Activated CD8-positive, alpha-beta T cell treated with anti-CD3 and anti-CD28 coated beads for 36 hours (primary cell): ENCODE data around the gene ABCA6. TPM values are rescaled to one million over a fixed set of nuclear protein-coding genes. Genes with fewer than 3 reads are reported as not detected.
A peak's percentile ranks its signal among the peaks of the same experiment; 100 is the strongest.

Experiments
- ATAC-seq: fragments of 200-7000 bp; cut with Tn5 transposase; one replicate; pipeline ENCODE4 v1.10.0; 2021; ENCODE audit warnings: mild to moderate bottlenecking, moderate library complexity
- CTCF ChIA-PET: fragments of 350-600 bp; sonication (Branson Sonifier 250); formaldehyde crosslinking; loops from one replicate; lab custom pipeline; 2021; ENCODE audit warnings: antibody characterized with exemption; lab: Charles Lee
- POLR2A ChIA-PET: fragments of 350-600 bp; sonication (Branson Sonifier 250); formaldehyde crosslinking; loops from one replicate; lab custom pipeline; 2021; ENCODE audit warnings: antibody characterized with exemption; lab: Charles Lee
- DNase-seq: peaks from one replicate; pipeline ENCODE4 v3.0.0-alpha.2; 2020
- H3K27ac Mint-ChIP-seq: one replicate; pipeline ENCODE4 v1.8.0; 2021; ENCODE audit warnings: mild to moderate bottlenecking, mixed read lengths
- H3K27me3 Mint-ChIP-seq: one replicate; pipeline ENCODE4 v1.8.0; 2021; ENCODE audit warnings: mixed read lengths
- H3K36me3 Mint-ChIP-seq: one replicate; pipeline ENCODE4 v1.8.0; 2021; ENCODE audit warnings: low read depth, mixed read lengths
- H3K4me1 Mint-ChIP-seq: one replicate; pipeline ENCODE4 v1.8.0; 2021; ENCODE audit warnings: low read depth, mixed read lengths
- H3K4me3 Mint-ChIP-seq: one replicate; pipeline ENCODE4 v1.8.0; 2021; ENCODE audit warnings: mild to moderate bottlenecking, moderate library complexity, mixed read lengths
- H3K9me3 Mint-ChIP-seq: one replicate; pipeline ENCODE4 v1.8.0; 2021; ENCODE audit warnings: mixed read lengths
- CTCF ChIP-seq: fragments of 200-600 bp; IDR thresholded peaks from one replicate; pipeline ENCODE4 v1.8.0; 2022; ENCODE audit warnings: antibody characterized with exemption, mild to moderate bottlenecking
- intact Hi-C: fragments of 100-400 bp; cut with micrococcal nuclease; formaldehyde crosslinking; loops from one replicate; pipeline ENCODE4 v1.10.0; 2022
- total RNA-seq, 2 experiments: library from RNA; stranded (reverse); gene quantifications; one replicate each; pipeline ENCODE4 v1.2.3, GENCODE V29; 2021

The ABCA6 gene
- total RNA-seq, 2 experiments from 2014 or later: not detected

DNA sequence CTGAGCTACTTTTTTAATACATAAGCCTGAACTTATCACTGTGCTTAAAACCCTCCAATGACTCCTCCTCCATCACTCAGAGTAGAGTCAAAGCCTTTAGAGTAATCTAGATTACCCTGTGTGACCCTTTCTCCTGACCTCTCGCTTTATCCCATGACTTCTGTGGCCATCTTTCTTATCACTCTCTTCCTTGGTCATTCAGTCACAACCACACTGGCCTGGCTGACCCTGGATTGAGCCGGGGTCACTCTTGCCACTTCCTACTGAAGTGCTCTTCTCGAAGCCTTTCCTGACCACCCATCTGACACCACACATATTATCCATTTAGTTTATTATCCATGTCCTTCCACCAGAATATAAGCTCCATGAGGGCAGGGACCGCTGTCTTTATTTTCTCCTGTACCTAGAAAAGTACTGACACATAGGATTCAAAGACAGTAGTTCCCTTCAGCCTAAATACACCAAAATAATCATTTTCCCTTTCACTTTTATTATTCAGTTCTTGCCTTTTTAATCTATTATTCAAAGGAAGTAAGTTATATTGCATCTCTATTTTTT lies 53.0 kb downstream of the ABCA6 start:
- Mint-ChIP-seq H3K4me3 (no peak overlapping the region), H3K27ac (no peak overlapping the region), H3K9me3 (no peaks in the 10 kb centered on the region), H3K4me1 (peaks cover 4% of the 10 kb centered on the region), H3K36me3 (no peaks in the 10 kb centered on the region), H3K27me3 (no peaks in the 10 kb centered on the region)
- CTCF ChIA-PET: no interaction called here
- ATAC-seq (no peak), DNase-seq (no peak)
- intact Hi-C loops: no loop called here
- no peak for TF ChIP-seq CTCF
- POLR2A ChIA-PET: no interaction called here

GRCh38 chr17:69086641-69087040 lies 55.1 kb downstream of the ABCA6 start:
- no peaks in the 10 kb centered on the region for H3K27me3 Mint-ChIP-seq
- CTCF ChIA-PET: no interaction called here
- POLR2A ChIA-PET: no interaction called here
- ATAC-seq (no peak), DNase-seq (no peak)
- H3K4me3 Mint-ChIP-seq: no peak overlapping the region
- no peaks in the 10 kb centered on the region for H3K36me3 Mint-ChIP-seq
- intact Hi-C loops: no loop called here
- no peaks in the 10 kb centered on the region for H3K4me1 Mint-ChIP-seq
- peaks cover 5% of the 10 kb centered on the region for H3K9me3 Mint-ChIP-seq
- no peak overlapping the region for H3K27ac Mint-ChIP-seq
- TF ChIP-seq CTCF: no peak

- ChIA-PET CTCF (interaction anchor here (1.1 kb wide), 1 partner anchor 11 kb away, joined by 3 read pairs; no protein-coding TSS in a partner anchor), POLR2A (no interaction called here)
- no peak for TF ChIP-seq CTCF
These were observed 56.8 kb downstream of the ABCA6 start for GRCh38 chr17:69084911-69085310.

GRCh38 chr17:69082696-69083095 lies 59.0 kb downstream of the ABCA6 start:
- Mint-ChIP-seq H3K36me3 (no peaks in the 10 kb centered on the region), H3K27ac (no peak overlapping the region), H3K4me1 (no peaks in the 10 kb centered on the region), H3K4me3 (no peak overlapping the region), H3K9me3 (peaks cover 5% of the 10 kb centered on the region), H3K27me3 (no peaks in the 10 kb centered on the region)
- DNase-seq: no peak
- no peak for TF ChIP-seq CTCF
- ATAC-seq: no peak
- POLR2A ChIA-PET: no interaction called here
- CTCF ChIA-PET: interaction anchor here (1.2 kb wide), 1 partner anchor 305 kb away, joined by 3 read pairs; no protein-coding TSS in a partner anchor
- intact Hi-C loops: no loop called here

More at GRCh38 chr17:69084911-69085310, 56.8 kb downstream of the ABCA6 start:
- no peaks in the 10 kb centered on the region for H3K4me1 Mint-ChIP-seq
- no peak overlapping the region for H3K27ac Mint-ChIP-seq
- intact Hi-C loops: no loop called here
- H3K4me3 Mint-ChIP-seq: no peak overlapping the region
- H3K27me3 Mint-ChIP-seq: no peaks in the 10 kb centered on the region
- DNase-seq (peak; percentile 3), ATAC-seq (no peak)
- H3K36me3 Mint-ChIP-seq: no peaks in the 10 kb centered on the region
- H3K9me3 Mint-ChIP-seq: peaks cover 5% of the 10 kb centered on the region

DNA sequence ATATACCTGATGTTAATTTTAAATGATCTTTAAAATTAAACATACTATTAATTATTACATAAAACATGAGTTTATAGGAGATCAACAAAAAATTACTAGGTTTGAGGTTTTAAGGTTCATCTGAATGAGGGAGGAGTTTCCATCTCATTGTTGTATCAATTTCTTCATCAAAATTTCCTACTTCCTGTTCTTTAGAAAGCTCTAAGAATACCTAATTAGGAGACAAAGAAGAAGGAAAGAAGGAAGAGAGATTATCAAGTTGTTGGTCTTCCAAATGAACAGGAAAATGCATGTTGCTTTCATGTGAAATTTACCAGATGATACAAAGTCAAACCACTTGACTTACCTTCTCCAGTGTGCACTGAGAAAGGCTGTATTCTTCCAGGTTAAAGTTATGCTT lies 62.8 kb downstream of the ABCA6 start:
- no peak for DNase-seq
- Mint-ChIP-seq H3K27ac (no peak overlapping the region), H3K27me3 (no peaks in the 10 kb centered on the region), H3K9me3 (peaks cover 20% of the 10 kb centered on the region), H3K36me3 (peaks cover 3% of the 10 kb centered on the region), H3K4me3 (no peak overlapping the region), H3K4me1 (no peaks in the 10 kb centered on the region)
- CTCF ChIA-PET: no interaction called here
- no peak for ATAC-seq
- POLR2A ChIA-PET: no interaction called here
- intact Hi-C loops: no loop called here
- TF ChIP-seq CTCF: no peak
